ENCODE measurements around the gene RAB5B. TPM values are rescaled to one million over a fixed set of nuclear protein-coding genes. Genes with fewer than 3 reads are reported as not detected.
"Not testable (repeated sequence)": the region's sequence is repeated elsewhere in the genome, so short reads cannot be mapped to it uniquely, and the experiment has no call there.

Gene RAB5B
- polyA plus RNA-seq, 3 donors, result 44.0 to 63.0 (median 48.5) TPM

- peak; percentile 90 to 94 (median 90) for DNase-seq
- peak within 1 kb of the TSS; percentile 88 to 97 (median 91) for H3K27ac Mint-ChIP-seq
- H4K20me1 ChIP-seq (ENCODE audit: insufficient read depth, low read length), result no peaks in the 10 kb centered on the region
- peaks cover 6% of the 10 kb centered on the region for H3K79me2 ChIP-seq (ENCODE audit: insufficient read depth, low read length)
- peaks cover 25% of the 10 kb centered on the region for H3K4me1 Mint-ChIP-seq
- no peaks in the 10 kb centered on the region for H3K27me3 Mint-ChIP-seq (ENCODE audit: low read depth in 3 of 3)
- peaks cover 28 to 38% of the 10 kb centered on the region in 2 donors for H3K36me3 ChIP-seq (replicated peaks in 1 of 2; ENCODE audit: control insufficient read depth in 1 of 2, insufficient read depth in 2 of 2, low read length in 2 of 2)
- H3K4me1 ChIP-seq (ENCODE audit: control insufficient read depth in 1 of 2, insufficient read depth in 2 of 2, low read length in 2 of 2), result peaks cover 14 to 19% of the 10 kb centered on the region in 2 donors
- H3K9me3 Mint-ChIP-seq, result no peaks in the 10 kb centered on the region
- H2AFZ ChIP-seq (ENCODE audit: insufficient read depth, low read depth, low read length, poor library complexity, severe bottlenecking), result peak within 1 kb of the TSS; percentile 98
- peaks cover 41 to 55% of the 10 kb centered on the region in 2 donors for H3K36me3 Mint-ChIP-seq
- peak within 1 kb of the TSS; percentile 88 to 98 for H3K4me3 Mint-ChIP-seq
- no peaks in the 10 kb centered on the region for H3K9me3 ChIP-seq (replicated peaks in 1 of 2; ENCODE audit: control insufficient read depth in 1 of 2, insufficient read depth in 1 of 2, low read length in 2 of 2)
- peak within 1 kb of the TSS; percentile 69 for H3K9ac ChIP-seq (ENCODE audit: insufficient read depth, low read length, poor library complexity, severe bottlenecking)
- intact Hi-C loops (cut with micrococcal nuclease), result loop anchor here (2.0 to 10.0 kb wide), 4 partner anchors 32 to 108 kb away; partner anchors contain the start of genes RPS26 (in 2 of the 2) and PA2G4 (in 1 of the 2)
- TF ChIP-seq, protein P1, sequence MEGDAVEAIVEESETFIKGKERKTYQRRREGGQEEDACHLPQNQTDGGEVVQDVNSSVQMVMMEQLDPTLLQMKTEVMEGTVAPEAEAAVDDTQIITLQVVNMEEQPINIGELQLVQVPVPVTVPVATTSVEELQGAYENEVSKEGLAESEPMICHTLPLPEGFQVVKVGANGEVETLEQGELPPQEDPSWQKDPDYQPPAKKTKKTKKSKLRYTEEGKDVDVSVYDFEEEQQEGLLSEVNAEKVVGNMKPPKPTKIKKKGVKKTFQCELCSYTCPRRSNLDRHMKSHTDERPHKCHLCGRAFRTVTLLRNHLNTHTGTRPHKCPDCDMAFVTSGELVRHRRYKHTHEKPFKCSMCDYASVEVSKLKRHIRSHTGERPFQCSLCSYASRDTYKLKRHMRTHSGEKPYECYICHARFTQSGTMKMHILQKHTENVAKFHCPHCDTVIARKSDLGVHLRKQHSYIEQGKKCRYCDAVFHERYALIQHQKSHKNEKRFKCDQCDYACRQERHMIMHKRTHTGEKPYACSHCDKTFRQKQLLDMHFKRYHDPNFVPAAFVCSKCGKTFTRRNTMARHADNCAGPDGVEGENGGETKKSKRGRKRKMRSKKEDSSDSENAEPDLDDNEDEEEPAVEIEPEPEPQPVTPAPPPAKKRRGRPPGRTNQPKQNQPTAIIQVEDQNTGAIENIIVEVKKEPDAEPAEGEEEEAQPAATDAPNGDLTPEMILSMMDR (IDR thresholded peaks at IDR 0.05), result no peak
- H3K4me2 ChIP-seq (replicated peaks; ENCODE audit: extremely low read depth, low read length, poor library complexity, severe bottlenecking), result peak within 1 kb of the TSS; percentile 97
- peak within 1 kb of the TSS; percentile 51 to 98 (median 90) for H3K4me3 ChIP-seq (replicated peaks in 1 of 3; ENCODE audit: low read depth in 2 of 3, low read length in 3 of 3)
- WGBS (ENCODE audit: insufficient coverage), result under 1% methylated on average over 19 of the region's 27 CpGs
- H3K27ac ChIP-seq (ENCODE audit: low read depth in 1 of 2, low read length in 2 of 2), result peak within 1 kb of the TSS; percentile 50 to 84
- no peaks in the 10 kb centered on the region for H3K27me3 ChIP-seq (ENCODE audit: control insufficient read depth in 2 of 2, insufficient read depth in 2 of 2, low read length in 2 of 2)
Measured at GRCh38 chr12:55996715-55997534, 23.0 kb downstream of the RAB5B start, which contains the start of gene SUOX. Gene SUOX (plus strand): TSS chr12:55997276. CDS start chr12:56002222, 4,946 bp downstream.

DNA sequence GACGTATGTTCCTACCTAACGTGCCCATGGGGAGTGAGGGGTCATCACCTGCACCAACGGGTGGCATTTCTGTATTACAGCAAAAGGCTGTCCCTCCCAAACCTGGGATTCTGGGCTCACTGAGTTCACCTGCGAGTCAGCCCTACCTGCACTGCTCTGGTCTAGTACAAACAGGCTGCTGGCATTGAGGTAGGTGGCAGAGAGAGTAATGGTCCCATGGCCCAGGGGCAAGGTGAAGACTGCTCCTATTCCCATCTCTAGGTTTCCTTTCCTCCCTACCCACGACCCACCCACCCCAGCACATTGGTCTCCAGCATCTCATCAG, 23.6 kb downstream of the RAB5B start:
- Histone ChIP-seq H3K27me3 (ENCODE audit: control insufficient read depth in 2 of 2, insufficient read depth in 2 of 2, low read length in 2 of 2) (no peaks in the 10 kb centered on the region), H3K27ac (ENCODE audit: low read depth in 1 of 2, low read length in 2 of 2) (peak overlapping the region; percentile 50 to 84), H4K20me1 (ENCODE audit: insufficient read depth, low read length) (no peaks in the 10 kb centered on the region), H3K4me3 (replicated peaks in 1 of 3; ENCODE audit: low read depth in 2 of 3, low read length in 3 of 3) (peak overlapping the region; percentile 51 to 98 (median 90)), H3K79me2 (ENCODE audit: insufficient read depth, low read length) (peaks cover 6% of the 10 kb centered on the region), H3K4me2 (replicated peaks; ENCODE audit: extremely low read depth, low read length, poor library complexity, severe bottlenecking) (peak overlapping the region; percentile 97), H3K9me3 (replicated peaks in 1 of 2; ENCODE audit: control insufficient read depth in 1 of 2, insufficient read depth in 1 of 2, low read length in 2 of 2) (no peaks in the 10 kb centered on the region), H3K36me3 (replicated peaks in 1 of 2; ENCODE audit: control insufficient read depth in 1 of 2, insufficient read depth in 2 of 2, low read length in 2 of 2) (peaks cover 26 to 38% of the 10 kb centered on the region in 2 donors), H3K4me1 (ENCODE audit: control insufficient read depth in 1 of 2, insufficient read depth in 2 of 2, low read length in 2 of 2) (peaks cover 14 to 19% of the 10 kb centered on the region in 2 donors), H2AFZ (ENCODE audit: insufficient read depth, low read depth, low read length, poor library complexity, severe bottlenecking) (peak overlapping the region; percentile 98), H3K9ac (ENCODE audit: insufficient read depth, low read length, poor library complexity, severe bottlenecking) (peak overlapping the region; percentile 69)
- Mint-ChIP-seq H3K4me1 (peaks cover 25% of the 10 kb centered on the region), H3K36me3 (peaks cover 41 to 55% of the 10 kb centered on the region in 2 donors), H3K4me3 (peak overlapping the region; percentile 88 to 98), H3K27ac (peak overlapping the region in 6 of 7 donors; percentile 88 to 97 (median 92)), H3K27me3 (ENCODE audit: low read depth in 3 of 3) (no peaks in the 10 kb centered on the region), H3K9me3 (no peaks in the 10 kb centered on the region)
- 0% methylated on average over 4 of the region's 5 CpGs for WGBS (ENCODE audit: insufficient coverage)
- no peak for DNase-seq
- intact Hi-C loops (cut with micrococcal nuclease), result loop anchor here (2.0 to 10.0 kb wide), 4 partner anchors 31 to 107 kb away; partner anchors contain the start of genes RPS26 (in 2 of the 2) and PA2G4 (in 1 of the 2)
- TF ChIP-seq, protein P1 (IDR thresholded peaks at IDR 0.05), result no peak

GRCh38 chr12:55999522-55999921, 25.6 kb downstream of the RAB5B start:
- H3K9me3 Mint-ChIP-seq; H3K4me2 ChIP-seq (replicated peaks; ENCODE audit: extremely low read depth, low read length, poor library complexity, severe bottlenecking); H3K9me3 ChIP-seq (replicated peaks in 1 of 2; ENCODE audit: control insufficient read depth in 1 of 2, insufficient read depth in 1 of 2, low read length in 2 of 2); H3K27me3 ChIP-seq (ENCODE audit: control insufficient read depth in 2 of 2, insufficient read depth in 2 of 2, low read length in 2 of 2); H3K4me3 Mint-ChIP-seq; H3K4me3 ChIP-seq (replicated peaks in 1 of 3; ENCODE audit: low read depth in 2 of 3, low read length in 3 of 3); H3K27ac ChIP-seq (ENCODE audit: low read depth in 1 of 2, low read length in 2 of 2); H3K79me2 ChIP-seq (ENCODE audit: insufficient read depth, low read length); H4K20me1 ChIP-seq (ENCODE audit: insufficient read depth, low read length); H3K9ac ChIP-seq (ENCODE audit: insufficient read depth, low read length, poor library complexity, severe bottlenecking); DNase-seq; H2AFZ ChIP-seq (ENCODE audit: insufficient read depth, low read depth, low read length, poor library complexity, severe bottlenecking); H3K27me3 Mint-ChIP-seq (ENCODE audit: low read depth in 3 of 3): not testable (repeated sequence)
- Histone ChIP-seq H3K4me1 (ENCODE audit: control insufficient read depth in 1 of 2, insufficient read depth in 2 of 2, low read length in 2 of 2) (peaks cover 14 to 19% of the 10 kb centered on the region in 2 donors), H3K36me3 (replicated peaks in 1 of 2; ENCODE audit: control insufficient read depth in 1 of 2, insufficient read depth in 2 of 2, low read length in 2 of 2) (peaks cover 21 to 35% of the 10 kb centered on the region in 2 donors)
- Mint-ChIP-seq H3K36me3 (peaks cover 36 to 53% of the 10 kb centered on the region in 2 donors), H3K27ac (peak overlapping the region in 1 of 7 donors; percentile 2), H3K4me1 (peaks cover 31% of the 10 kb centered on the region)
- WGBS (ENCODE audit: insufficient coverage), result 82% methylated on average over 3 of the region's 6 CpGs
- intact Hi-C loops (cut with micrococcal nuclease), result loop anchor here (5.0 to 10.0 kb wide), 2 partner anchors 43 to 105 kb away; partner anchors contain the start of genes PA2G4 (in 1 of the 2) and RPS26 (in 1 of the 2)
